LNCAP (cell line): ENCODE data around the gene TMEM145.

ENCODE experiments used
- CTCF ChIP-seq: fragments of 450-650 bp; IDR thresholded peaks from 2 replicates; pipeline ENCODE4 v1.5.1; 2017; ENCODE audit warnings: mild to moderate bottlenecking

The TMEM145 gene

GRCh38 chr19:42315024-42315423, 1.9 kb downstream of the TMEM145 start:
- TF ChIP-seq CTCF: no peak

- TF ChIP-seq CTCF: no peak
These were observed 3.4 kb downstream of the TMEM145 start for GRCh38 chr19:42316223-42317211.

- TF ChIP-seq CTCF: no peak
These were observed 4.4 kb downstream of the TMEM145 start for GRCh38 chr19:42317535-42317934.

- no peak for TF ChIP-seq CTCF
These were observed 9.2 kb downstream of the TMEM145 start for GRCh38 chr19:42322305-42322704.

GRCh38 chr19:42323473-42323851, 10.4 kb downstream of the TMEM145 start:
- no peak for TF ChIP-seq CTCF

- no peak for TF ChIP-seq CTCF
These were observed 10.9 kb downstream of the TMEM145 start for GRCh38 chr19:42323852-42324654.

- peak; percentile 68; the same call in 1 of the 2 replicates for TF ChIP-seq CTCF
These were observed 11.7 kb downstream of the TMEM145 start for GRCh38 chr19:42324655-42325307.
